Trophoblast cell (in vitro differentiated cells and primary cell): ENCODE data around the gene SDCBP2.

Source experiments
- DNase-seq, 2 donors: peaks; one replicate each; pipeline ENCODE4 v3.0.0-alpha.2; 2016
- H2AFZ ChIP-seq: 2 replicates; pipeline ENCODE4 v1.6.1; 2013; ENCODE audit warnings: low read length, moderate library complexity, mild to moderate bottlenecking; ENCODE audit not compliant: insufficient read depth, poor library complexity
- H2AK5ac ChIP-seq: 2 replicates; pipeline ENCODE4 v1.6.1; 2013; ENCODE audit warnings: mild to moderate bottlenecking, low read length
- H2BK120ac ChIP-seq: 2 replicates; pipeline ENCODE4 v1.6.1; 2013; ENCODE audit warnings: low read length, mild to moderate bottlenecking, moderate library complexity; ENCODE audit not compliant: insufficient read depth, poor library complexity
- H2BK12ac ChIP-seq: 2 replicates; pipeline ENCODE4 v1.6.1; 2013; ENCODE audit warnings: mild to moderate bottlenecking, low read length, moderate library complexity
- H2BK5ac ChIP-seq: 2 replicates; pipeline ENCODE4 v1.6.1; 2013; ENCODE audit warnings: low read length, low read depth, moderate library complexity, mild to moderate bottlenecking; ENCODE audit not compliant: poor library complexity
- H3K14ac ChIP-seq: 2 replicates; pipeline ENCODE4 v1.6.1; 2013; ENCODE audit warnings: mild to moderate bottlenecking, low read length
- H3K18ac ChIP-seq: 2 replicates; pipeline ENCODE4 v1.6.1; 2013; ENCODE audit warnings: mild to moderate bottlenecking, low read length
- H3K23ac ChIP-seq: 2 replicates; pipeline ENCODE4 v1.6.1; 2013; ENCODE audit warnings: low read length
- H3K27ac ChIP-seq: 2 replicates; pipeline ENCODE4 v1.5.1; 2013; ENCODE audit warnings: low read depth, mild to moderate bottlenecking, inconsistent platforms, low read length, moderate library complexity
- H3K27me3 ChIP-seq: 2 replicates; pipeline ENCODE4 v1.6.1; 2013; ENCODE audit warnings: inconsistent platforms, mild to moderate bottlenecking, low read length, moderate library complexity; ENCODE audit not compliant: insufficient read depth
- H3K36me3 ChIP-seq, 2 experiments: 1 replicate in 1 of 2; 2 replicates in 1 of 2; pipeline ENCODE4 v1.6.1; 2013; ENCODE audit warnings: low read length in 2 of 2, mild to moderate bottlenecking in 2 of 2, moderate library complexity in 1 of 2; ENCODE audit not compliant: insufficient read depth in 2 of 2, control insufficient read depth in 1 of 2
- H3K4ac ChIP-seq: 2 replicates; pipeline ENCODE4 v1.6.1; 2013; ENCODE audit warnings: low read depth, mild to moderate bottlenecking, low read length, moderate library complexity
- H3K4me1 ChIP-seq, 2 experiments: 1 replicate in 1 of 2; 2 replicates in 1 of 2; pipeline ENCODE4 v1.6.1; 2013; ENCODE audit warnings: low read length in 2 of 2, mild to moderate bottlenecking in 2 of 2, moderate library complexity in 1 of 2; ENCODE audit not compliant: insufficient read depth in 2 of 2, control insufficient read depth in 1 of 2
- H3K4me2 ChIP-seq: 2 replicates; pipeline ENCODE4 v1.6.1; 2013; ENCODE audit warnings: inconsistent platforms, mild to moderate bottlenecking, low read length, moderate library complexity
- H3K4me3 ChIP-seq: 2 replicates; pipeline ENCODE4 v1.5.1; 2013; ENCODE audit warnings: mild to moderate bottlenecking, low read depth, low read length, inconsistent platforms
- H3K79me1 ChIP-seq: one replicate; pipeline ENCODE4 v1.6.1; 2013; ENCODE audit warnings: low read length
- H3K79me2 ChIP-seq: 2 replicates; pipeline ENCODE4 v1.6.1; 2013; ENCODE audit warnings: low read length, mild to moderate bottlenecking; ENCODE audit not compliant: control insufficient read depth, insufficient read depth, poor library complexity
- H3K9ac ChIP-seq: 2 replicates; pipeline ENCODE4 v1.6.1; 2013; ENCODE audit warnings: mild to moderate bottlenecking, low read length
- H3K9me3 ChIP-seq: 2 replicates; pipeline ENCODE4 v1.6.1; 2013; ENCODE audit warnings: low read depth, mild to moderate bottlenecking, control low read depth, inconsistent platforms, low read length; ENCODE audit not compliant: insufficient read depth
- H4K12ac ChIP-seq: 2 replicates; pipeline ENCODE4 v1.6.1; 2013; ENCODE audit warnings: low read depth, mild to moderate bottlenecking, low read length, moderate library complexity
- H4K8ac ChIP-seq: 2 replicates; pipeline ENCODE4 v1.6.1; 2013; ENCODE audit warnings: low read depth, mild to moderate bottlenecking, low read length, moderate library complexity
- H4K91ac ChIP-seq: one replicate; pipeline ENCODE4 v1.6.1; 2013; ENCODE audit warnings: low read depth, mild to moderate bottlenecking, low read length, moderate library complexity
- WGBS: extraction: QIAGEN DNeasy Blood & Tissue Kit; methylation state at CpG from one replicate; pipeline ENCODE4 v1.1.7; 2013; ENCODE audit warnings: missing lambda C conversion rate; ENCODE audit not compliant: insufficient read length, insufficient coverage; ENCODE audit errors: extremely low coverage; 5-methylcytosine and 5-hydroxymethylcytosine counted together

The SDCBP2 gene

GRCh38 chr20:1370548-1371110 is 41.7 kb upstream of the SDCBP2 start:
- no peak for DNase-seq
- no peak overlapping the region for H2BK120ac ChIP-seq
- no peak overlapping the region for H3K4ac ChIP-seq
- no peak overlapping the region for H2BK12ac ChIP-seq
- no peak overlapping the region for H3K18ac ChIP-seq
- peaks cover 1 to 4% of the 10 kb centered on the region in 2 experiments for H3K4me1 ChIP-seq
- H2BK5ac ChIP-seq, result no peak overlapping the region
- no peak overlapping the region for H2AFZ ChIP-seq
- no peak overlapping the region for H3K27ac ChIP-seq
- no peak overlapping the region for H3K9ac ChIP-seq
- no peak overlapping the region for H3K4me2 ChIP-seq
- H3K23ac ChIP-seq, result no peak overlapping the region
- no peaks in the 10 kb centered on the region for H3K27me3 ChIP-seq
- no peak overlapping the region for H3K4me3 ChIP-seq
- H4K8ac ChIP-seq, result no peak overlapping the region
- H3K36me3 ChIP-seq, result peaks cover 21 to 38% of the 10 kb centered on the region in 2 experiments
- H3K9me3 ChIP-seq, result peaks cover 2% of the 10 kb centered on the region
- no CpG with 5 or more reads among the region's 2 CpGs for WGBS
- H4K91ac ChIP-seq, result no peak overlapping the region
- H3K79me2 ChIP-seq, result no peaks in the 10 kb centered on the region
- H2AK5ac ChIP-seq, result no peak overlapping the region
- no peak overlapping the region for H3K14ac ChIP-seq
- no peaks in the 10 kb centered on the region for H3K79me1 ChIP-seq
- no peak overlapping the region for H4K12ac ChIP-seq

- H3K79me2 ChIP-seq, result no peaks in the 10 kb centered on the region
- H3K27me3 ChIP-seq, result no peaks in the 10 kb centered on the region
- H3K23ac ChIP-seq, result no peak overlapping the region
- peaks cover 2% of the 10 kb centered on the region for H3K9me3 ChIP-seq
- no peak overlapping the region for H2BK12ac ChIP-seq
- no peak overlapping the region for H4K8ac ChIP-seq
- peaks cover 0 to 2% of the 10 kb centered on the region in 2 experiments for H3K4me1 ChIP-seq
- H2AFZ ChIP-seq, result no peak overlapping the region
- no peak overlapping the region for H3K27ac ChIP-seq
- H4K12ac ChIP-seq, result no peak overlapping the region
- no peak overlapping the region for H3K4me3 ChIP-seq
- no peak overlapping the region for H3K14ac ChIP-seq
- H4K91ac ChIP-seq, result no peak overlapping the region
- no peak overlapping the region for H2AK5ac ChIP-seq
- H2BK5ac ChIP-seq, result no peak overlapping the region
- no peak for DNase-seq
- H3K4ac ChIP-seq, result no peak overlapping the region
- no CpG with 5 or more reads among the region's 3 CpGs for WGBS
- no peak overlapping the region for H3K4me2 ChIP-seq
- peaks cover 20 to 38% of the 10 kb centered on the region in 2 experiments for H3K36me3 ChIP-seq
- H2BK120ac ChIP-seq, result no peak overlapping the region
- H3K9ac ChIP-seq, result no peak overlapping the region
- H3K79me1 ChIP-seq, result no peaks in the 10 kb centered on the region
- no peak overlapping the region for H3K18ac ChIP-seq
Measured at GRCh38 chr20:1369970-1370369, 41.0 kb upstream of the SDCBP2 start.

GRCh38 chr20:1368448-1369199 is 39.7 kb upstream of the SDCBP2 start:
- Histone ChIP-seq H3K9ac (no peak overlapping the region), H4K12ac (no peak overlapping the region), H3K18ac (peak overlapping the region; percentile 61), H3K4me1 (peaks cover 0 to 2% of the 10 kb centered on the region in 2 experiments), H3K4ac (no peak overlapping the region), H2BK120ac (no peak overlapping the region), H3K79me1 (no peaks in the 10 kb centered on the region), H2BK5ac (no peak overlapping the region), H2AK5ac (no peak overlapping the region), H3K27me3 (no peaks in the 10 kb centered on the region), H4K91ac (no peak overlapping the region), H3K14ac (no peak overlapping the region), H3K79me2 (no peaks in the 10 kb centered on the region), H2BK12ac (no peak overlapping the region), H3K9me3 (peaks cover 2% of the 10 kb centered on the region), H3K4me3 (no peak overlapping the region), H4K8ac (no peak overlapping the region), H3K23ac (no peak overlapping the region), H2AFZ (no peak overlapping the region), H3K36me3 (peaks cover 14 to 37% of the 10 kb centered on the region in 2 experiments), H3K27ac (no peak overlapping the region), H3K4me2 (no peak overlapping the region)
- WGBS, result no CpG with 5 or more reads among the region's 7 CpGs
- no peak for DNase-seq

- H2AFZ ChIP-seq, result no peak overlapping the region
- WGBS, result no CpG with 5 or more reads among the region's 4 CpGs
- peaks cover 2% of the 10 kb centered on the region for H3K9me3 ChIP-seq
- no peak overlapping the region for H3K9ac ChIP-seq
- no peak overlapping the region for H4K91ac ChIP-seq
- no peak overlapping the region for H4K8ac ChIP-seq
- H3K4me2 ChIP-seq, result no peak overlapping the region
- H3K79me2 ChIP-seq, result no peaks in the 10 kb centered on the region
- no peaks in the 10 kb centered on the region for H3K79me1 ChIP-seq
- peaks cover 15 to 36% of the 10 kb centered on the region in 2 experiments for H3K36me3 ChIP-seq
- H3K4ac ChIP-seq, result no peak overlapping the region
- H2BK5ac ChIP-seq, result no peak overlapping the region
- no peak overlapping the region for H3K18ac ChIP-seq
- H3K4me1 ChIP-seq, result peaks cover 0 to 2% of the 10 kb centered on the region in 2 experiments
- H3K27me3 ChIP-seq, result no peaks in the 10 kb centered on the region
- DNase-seq, result no peak
- H3K4me3 ChIP-seq, result no peak overlapping the region
- no peak overlapping the region for H4K12ac ChIP-seq
- no peak overlapping the region for H2BK12ac ChIP-seq
- no peak overlapping the region for H3K23ac ChIP-seq
- no peak overlapping the region for H3K14ac ChIP-seq
- no peak overlapping the region for H3K27ac ChIP-seq
- no peak overlapping the region for H2AK5ac ChIP-seq
- no peak overlapping the region for H2BK120ac ChIP-seq
Measured at GRCh38 chr20:1367479-1367878, 38.5 kb upstream of the SDCBP2 start.
